Measurements from ENCODE around the gene ITPRIPL2.

ITPRIPL2 gene

DNA sequence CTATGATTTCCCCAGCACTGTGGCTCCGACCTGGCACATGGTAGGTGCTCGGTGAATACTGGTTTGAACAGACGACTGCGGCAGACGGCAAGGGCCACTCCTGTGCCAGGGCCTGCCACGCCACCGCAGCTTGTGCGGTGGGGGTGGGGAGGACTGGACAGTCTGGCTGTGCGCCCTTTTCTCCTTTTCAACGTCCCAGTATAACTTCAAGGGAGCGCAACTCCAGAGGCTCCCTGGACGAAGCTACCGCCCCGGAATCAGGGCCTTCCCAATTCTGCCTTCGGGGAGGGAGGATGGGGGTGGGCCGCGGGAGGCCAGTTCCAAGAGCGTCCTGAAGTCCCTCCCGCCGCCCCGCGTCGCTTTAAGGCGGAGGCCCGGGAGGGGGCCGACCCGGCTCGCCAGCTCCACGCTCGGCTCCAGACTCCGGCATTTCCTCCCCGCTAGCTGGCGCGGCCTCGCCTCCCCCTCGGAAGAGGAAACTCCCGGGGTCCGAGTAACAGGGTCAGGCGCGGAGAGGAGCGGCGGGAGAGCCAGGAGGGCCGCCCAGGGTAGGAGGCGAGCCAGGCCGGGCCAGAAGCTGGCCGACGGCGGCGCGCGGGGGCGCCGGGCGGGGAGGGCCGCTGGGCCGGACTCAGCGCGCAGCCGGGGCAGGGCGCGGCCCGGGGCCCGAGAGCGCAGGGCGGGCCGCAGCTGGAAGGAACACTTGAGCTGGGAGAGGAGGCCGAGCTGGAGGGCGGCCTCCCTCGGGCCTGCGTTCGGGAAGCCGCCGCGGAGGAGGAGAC, at the start of gene ITPRIPL2:
Gene ITPRIPL2 (plus strand): TSS at position 388 of the 782 bp plus-strand sequence. CDS start 498 bp downstream, outside the sequence.
- peak; percentile 53 for DNase-seq (ENCODE audit: low read depth)

DNA sequence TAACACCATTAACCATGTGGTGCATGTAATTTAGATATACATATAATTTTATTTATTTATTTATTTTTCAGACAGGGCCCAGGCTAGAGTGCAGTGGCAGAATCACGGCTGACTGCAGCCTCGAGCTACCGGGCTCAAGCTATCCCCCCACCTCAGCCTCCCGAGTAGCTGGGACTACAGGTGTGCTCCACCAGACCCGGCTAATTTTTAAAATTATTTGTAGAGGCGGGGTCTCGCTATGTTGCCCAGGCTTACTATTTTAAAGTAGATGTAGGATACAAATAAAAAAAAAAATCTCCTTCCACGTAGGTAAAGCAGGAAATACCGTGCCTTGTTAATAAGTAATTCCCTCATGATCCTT, 46.8 kb upstream of the ITPRIPL2 start:
- no peak for DNase-seq (ENCODE audit: low read depth)

DNA sequence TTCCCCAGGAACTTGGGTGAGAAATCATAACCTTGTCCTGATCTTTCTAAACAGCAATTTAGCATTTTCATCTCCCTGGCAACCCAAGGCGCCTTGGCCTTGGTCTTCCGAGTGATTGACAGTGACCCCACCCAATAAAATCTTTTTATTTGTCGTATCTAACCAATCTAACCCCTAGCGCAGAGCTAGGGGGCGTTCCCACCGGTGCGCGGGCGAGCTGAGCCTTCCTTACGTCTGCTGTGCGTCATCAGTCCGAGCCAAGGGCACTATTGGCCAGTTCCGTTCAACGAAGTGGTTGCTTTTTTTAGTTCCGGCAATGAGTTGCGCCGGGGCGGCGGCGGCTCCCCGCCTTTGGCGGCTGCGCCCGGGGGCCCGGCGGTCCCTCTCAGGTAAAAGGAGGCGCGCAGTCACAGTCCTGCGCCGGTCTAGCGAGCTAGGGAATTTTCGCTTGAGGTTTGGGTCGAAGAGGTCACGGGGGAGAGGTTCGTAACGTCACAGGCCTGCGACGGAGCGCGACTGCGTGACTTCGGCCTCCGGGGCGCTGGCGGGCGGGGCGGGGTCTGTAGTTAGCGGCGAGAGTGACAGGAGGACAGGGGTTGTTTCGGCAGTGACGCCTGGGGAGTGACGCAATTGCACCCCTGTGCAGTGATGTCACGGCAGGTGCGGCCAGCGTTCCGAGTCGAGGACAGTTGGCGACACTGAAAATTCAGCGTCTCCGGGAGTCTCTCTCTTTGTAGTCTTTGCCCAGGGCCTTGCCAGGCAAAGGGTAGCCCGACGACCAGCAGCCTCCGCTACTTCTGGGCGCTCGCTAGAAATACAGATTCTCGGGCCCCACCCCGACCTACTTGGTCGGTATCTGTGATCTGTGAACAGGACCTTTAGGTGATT, 46.2 kb upstream of the ITPRIPL2 start, which contains the start of gene COQ7:
Gene COQ7 (plus strand): TSS at position 266 of the 888 bp plus-strand sequence. CDS start 51 bp downstream, at position 317.
- DNase-seq (ENCODE audit: low read depth): peak; percentile 98

DNA sequence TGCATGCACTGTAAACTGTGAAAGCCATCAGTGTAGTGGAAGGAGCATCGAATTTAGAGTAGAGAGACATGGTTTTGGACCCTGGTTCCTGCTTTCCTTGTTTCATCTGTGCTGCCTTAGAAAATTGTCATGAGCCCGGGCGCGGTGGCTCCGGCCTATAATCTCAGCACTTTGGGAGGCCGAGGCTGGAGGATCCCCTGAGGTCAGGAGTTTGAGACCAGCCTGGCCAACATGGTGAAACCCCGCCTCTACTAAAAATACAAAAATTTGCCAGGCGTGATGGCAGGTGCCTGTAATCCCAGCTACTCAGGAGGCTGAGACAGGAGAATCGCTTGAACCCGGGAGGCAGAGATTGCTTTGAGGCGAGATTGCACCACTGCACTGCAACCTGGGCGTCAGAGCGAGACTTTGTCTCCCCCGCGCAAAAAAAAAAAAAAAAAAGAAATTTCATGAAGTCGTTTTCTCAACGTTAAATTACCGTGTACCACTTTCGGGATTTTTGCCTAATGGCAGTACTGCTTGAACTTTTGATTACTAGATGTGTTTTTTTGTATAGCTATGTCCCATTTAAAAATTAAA, 45.4 kb upstream of the ITPRIPL2 start:
- DNase-seq (ENCODE audit: low read depth): no peak

DNA sequence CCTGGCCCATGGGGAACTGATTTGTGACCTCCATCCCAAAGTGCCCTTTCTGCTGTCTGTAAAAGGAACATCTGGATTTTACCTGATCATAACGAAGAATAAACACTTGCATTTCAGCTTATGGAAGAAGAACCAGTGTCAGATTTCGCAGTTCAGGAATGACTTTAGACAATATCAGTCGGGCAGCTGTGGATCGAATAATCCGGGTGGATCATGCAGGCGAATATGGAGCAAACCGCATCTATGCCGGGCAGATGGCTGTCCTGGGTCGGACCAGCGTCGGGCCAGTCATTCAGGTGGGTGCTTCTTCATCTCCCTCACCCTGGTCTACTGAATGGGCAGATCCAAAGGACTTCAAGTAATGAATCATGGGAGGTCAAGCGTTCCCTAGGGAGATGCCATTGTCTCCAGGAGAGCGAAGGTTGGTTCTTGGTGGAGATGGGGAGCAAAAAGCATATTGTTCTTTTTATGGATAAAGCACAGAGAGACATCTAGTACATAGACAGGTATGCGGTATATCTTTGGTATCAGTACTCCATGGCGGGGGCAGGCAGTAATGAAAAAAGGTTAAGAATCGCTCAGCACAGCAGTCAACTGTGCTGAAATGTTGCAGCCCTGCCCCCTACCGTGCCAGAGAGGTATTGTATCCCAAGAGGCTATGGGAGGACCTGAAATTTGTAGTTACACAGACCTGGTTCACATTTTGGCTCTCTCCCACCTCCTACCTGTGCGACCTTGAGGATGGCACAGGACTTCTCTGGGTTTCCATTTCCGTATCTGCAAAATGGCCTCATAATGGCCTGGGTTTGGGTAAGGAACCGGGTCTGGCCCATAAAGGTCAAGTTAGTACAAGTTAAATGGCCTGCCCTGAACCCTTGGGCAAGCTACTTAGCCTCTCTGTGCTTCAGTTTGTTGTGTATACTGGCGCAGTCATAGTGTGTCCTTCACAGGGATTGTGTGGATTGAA, 41.7 kb upstream of the ITPRIPL2 start:
- no peak for DNase-seq (ENCODE audit: low read depth)

DNA sequence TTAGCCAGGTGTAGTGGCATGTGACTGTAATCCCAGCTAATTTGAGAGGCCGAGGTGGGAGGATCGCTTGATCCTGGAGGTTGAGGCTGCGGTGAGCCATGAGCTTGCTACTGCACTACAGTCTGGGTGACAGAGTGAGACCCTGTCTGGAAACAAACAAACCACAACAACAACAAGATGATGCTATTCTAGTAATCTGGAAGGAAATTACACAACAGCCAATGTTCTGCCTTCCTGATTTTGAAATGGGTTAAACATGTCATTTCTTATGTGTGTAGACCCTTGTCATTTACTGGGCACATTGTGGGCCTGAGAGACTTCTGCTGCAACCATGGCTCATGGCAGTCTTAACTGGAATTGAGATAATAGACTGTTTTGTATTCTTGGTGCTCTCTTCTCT, 40.4 kb upstream of the ITPRIPL2 start:
- DNase-seq (ENCODE audit: low read depth): no peak

DNA sequence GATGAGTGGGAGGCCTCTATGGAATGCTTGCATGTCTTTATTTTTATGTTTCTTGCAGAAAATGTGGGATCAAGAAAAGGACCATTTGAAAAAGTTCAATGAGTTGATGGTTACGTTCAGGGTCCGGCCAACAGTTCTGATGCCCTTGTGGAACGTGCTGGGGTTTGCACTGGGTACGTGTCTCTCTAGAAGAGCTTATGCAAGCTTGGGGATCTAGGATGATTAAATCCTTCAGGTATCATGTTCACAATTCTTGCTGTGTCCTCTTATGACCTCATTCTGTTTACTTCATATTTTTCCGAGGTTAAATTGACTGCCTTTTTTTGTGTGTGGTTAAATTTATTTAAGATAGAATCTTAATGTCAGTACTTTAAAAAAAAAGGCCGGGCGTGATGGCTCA, 39.9 kb upstream of the ITPRIPL2 start:
- no peak for DNase-seq (ENCODE audit: low read depth)

DNA sequence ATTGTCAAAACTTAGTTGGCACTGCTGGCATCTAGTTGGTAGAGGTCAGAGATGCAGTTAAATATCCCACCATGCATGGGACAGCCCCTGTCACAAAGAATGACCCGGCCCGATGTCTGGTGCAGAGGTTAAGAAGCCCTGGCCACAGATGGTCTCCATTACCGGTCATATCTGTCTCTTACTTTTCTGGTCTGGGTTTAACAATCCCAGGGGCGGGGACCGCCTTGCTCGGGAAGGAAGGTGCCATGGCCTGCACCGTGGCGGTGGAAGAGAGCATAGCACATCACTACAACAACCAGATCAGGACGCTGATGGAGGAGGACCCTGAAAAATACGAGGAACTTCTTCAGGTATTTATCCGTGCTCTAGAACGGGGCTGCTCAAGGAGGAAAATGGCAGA, 38.3 kb upstream of the ITPRIPL2 start:
- no peak for DNase-seq (ENCODE audit: low read depth)

DNA sequence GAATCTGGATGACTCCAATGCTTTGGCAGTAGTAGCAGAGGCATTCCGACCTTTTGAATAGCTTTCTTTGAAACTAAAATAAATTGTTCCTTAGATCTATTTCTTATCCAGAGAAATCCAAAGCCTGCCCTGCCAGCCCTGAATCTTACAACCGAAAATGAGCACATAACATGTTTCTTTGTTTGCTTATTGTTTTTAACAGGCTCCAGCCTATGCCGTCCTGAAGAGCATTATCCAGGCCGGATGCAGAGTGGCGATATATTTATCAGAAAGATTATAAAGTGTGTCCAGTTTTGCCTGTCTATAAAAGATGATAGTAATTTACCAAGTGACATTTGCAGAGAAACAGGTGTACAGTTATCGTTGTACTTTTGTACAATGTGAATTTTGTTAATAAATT, 35.9 kb upstream of the ITPRIPL2 start:
- DNase-seq (ENCODE audit: low read depth): no peak

DNA sequence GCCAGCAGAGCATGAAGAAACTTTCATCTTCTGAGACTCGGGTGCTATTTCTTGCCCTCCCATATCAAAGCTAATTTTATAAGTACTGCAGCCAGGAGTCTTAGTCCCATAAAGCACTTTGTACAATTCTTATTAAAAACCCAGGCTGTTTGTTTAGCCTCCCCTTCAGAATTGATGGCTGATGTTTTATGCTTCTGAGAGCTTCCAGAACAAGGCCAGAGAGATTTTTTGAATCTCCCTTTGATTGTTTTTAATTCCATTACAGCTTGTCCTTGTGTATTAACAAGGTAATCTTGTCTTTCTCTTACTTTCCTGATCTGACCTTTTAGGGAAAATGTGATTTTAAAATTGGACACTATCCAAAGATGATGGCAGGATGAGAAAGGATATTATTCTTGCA, 30.1 kb upstream of the ITPRIPL2 start:
- no peak for DNase-seq (ENCODE audit: low read depth)

DNA sequence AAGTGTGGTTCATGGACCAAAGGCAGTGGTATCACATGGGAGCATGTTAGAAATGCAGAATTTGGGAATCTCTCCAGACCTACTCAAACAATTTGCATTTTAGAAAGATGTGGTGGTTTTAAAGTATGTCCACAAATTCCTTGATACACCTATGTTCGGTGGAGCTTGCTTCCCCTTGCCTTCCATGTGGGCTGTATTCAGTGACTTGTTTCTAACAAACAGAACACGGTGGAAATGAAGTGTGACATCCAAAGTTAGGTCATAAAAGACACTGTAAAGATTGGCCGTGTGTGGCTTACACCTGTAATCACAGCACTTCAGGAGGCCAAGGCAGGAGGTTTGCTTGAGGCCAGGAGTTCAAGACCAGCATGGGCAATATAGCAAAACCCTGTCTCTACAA, 29.6 kb upstream of the ITPRIPL2 start:
- DNase-seq (ENCODE audit: low read depth): no peak

DNA sequence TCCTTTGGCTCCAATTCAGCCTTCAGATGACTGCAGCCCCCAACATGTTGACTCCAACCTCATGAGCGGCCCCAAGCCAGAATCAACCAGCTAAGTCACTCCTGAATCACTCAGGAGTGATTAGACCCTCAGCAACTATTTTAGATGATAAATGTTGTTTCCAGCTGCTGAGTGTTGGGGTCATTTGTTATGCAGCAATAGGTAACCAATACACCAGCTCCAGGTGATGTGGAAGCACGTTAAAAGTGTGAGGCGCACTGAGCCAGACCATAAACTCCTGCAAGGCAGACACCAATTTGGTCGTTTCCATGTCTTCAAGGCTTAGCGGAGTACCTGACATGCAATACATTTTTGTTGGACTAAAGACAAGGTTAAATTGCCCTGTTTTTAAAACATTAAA, 28.9 kb upstream of the ITPRIPL2 start:
- DNase-seq (ENCODE audit: low read depth): no peak

DNA sequence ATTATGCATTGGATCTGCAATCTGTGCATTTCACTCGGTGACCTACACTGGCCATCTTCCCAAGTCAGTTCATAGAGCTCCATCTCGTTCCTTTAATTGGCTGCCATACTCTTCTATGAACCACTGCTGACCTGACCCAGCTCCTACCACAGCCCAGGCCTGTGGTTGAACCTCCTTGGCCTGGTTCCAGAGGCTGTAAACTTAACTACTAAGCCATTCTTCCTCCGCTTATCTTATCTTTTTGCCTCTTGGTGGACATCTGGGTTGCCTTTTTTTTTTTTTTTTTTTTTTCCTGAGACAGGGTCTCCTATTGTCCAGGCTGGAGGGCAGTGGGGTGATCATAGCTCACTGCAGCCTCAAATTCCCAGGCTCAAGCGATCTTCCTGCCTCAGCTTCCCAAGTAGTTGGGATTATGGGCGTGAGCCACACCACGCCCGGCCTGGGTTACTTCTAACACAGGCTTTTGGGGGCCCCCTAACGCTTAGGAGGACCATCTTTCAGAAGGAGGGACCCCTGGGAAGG, 28.0 kb upstream of the ITPRIPL2 start:
- no peak for DNase-seq (ENCODE audit: low read depth)

DNA sequence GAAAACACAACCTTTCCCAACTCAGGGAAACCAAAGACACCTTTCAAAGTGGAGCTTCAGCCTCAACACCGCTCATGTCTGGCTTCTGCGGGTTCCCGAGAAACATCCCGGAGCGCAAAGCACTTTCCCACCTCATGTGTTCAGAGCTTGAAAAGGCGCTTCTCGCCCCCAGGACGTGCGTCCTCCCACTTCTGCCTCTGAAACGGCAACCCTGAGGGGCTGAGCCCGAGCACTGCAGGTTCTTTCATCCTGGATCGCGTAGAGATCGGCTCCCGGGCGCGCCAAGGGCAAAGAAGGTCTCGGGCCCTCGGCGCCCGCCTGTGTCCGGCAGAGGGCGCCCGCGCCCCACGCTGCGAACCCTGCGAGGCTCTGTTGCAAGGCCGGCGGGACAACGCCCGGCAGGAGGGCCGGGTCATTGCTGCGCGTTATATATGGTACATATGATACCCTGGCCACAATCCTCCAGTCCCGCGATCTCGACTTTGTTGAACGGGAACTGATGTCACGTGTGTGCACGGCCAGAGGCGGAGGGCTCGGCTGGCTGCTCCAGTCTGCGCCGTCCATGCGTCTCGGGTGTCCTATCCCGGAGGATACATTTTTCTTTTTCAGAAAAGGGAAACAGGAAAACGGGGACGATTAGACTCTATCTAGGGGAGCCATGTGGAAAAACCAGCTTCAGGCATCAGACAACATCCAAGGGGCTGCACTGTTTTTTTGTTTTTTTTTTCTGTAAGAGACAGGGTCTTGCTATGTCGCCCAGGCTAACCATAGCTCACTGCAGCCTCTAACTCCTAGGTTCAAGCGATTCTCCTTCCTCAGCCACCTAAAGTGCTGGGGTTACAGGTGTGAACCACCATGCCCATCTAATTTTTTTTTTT, 27.2 kb upstream of the ITPRIPL2 start:
- DNase-seq (ENCODE audit: low read depth): peak; percentile 72

DNA sequence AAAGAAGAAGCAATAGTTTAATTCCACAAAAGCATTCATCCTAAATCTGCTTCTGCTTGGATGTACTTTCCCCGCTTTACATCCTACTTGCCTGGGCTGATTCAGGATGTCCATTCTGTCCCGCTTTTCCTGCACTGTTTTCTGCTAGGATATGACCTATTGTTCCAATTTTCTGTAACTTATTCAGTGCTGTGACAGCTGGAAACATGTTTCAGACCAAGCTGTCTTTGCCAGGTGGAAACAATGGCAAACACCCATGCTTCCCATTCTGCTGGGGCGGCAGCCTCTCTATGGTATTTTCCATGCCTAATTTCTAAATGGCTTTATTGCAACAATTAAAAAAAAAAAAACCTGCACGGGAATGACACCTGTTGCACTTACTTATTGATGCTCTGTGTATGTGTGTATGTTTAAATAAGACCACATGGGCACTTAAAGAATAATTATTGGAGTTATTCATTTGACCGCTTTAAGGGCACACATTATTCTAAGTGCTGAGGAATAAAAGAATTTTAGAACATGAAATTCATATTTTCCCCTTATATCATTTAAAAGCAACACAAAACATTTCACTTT, 25.3 kb upstream of the ITPRIPL2 start:
- DNase-seq (ENCODE audit: low read depth): no peak

DNA sequence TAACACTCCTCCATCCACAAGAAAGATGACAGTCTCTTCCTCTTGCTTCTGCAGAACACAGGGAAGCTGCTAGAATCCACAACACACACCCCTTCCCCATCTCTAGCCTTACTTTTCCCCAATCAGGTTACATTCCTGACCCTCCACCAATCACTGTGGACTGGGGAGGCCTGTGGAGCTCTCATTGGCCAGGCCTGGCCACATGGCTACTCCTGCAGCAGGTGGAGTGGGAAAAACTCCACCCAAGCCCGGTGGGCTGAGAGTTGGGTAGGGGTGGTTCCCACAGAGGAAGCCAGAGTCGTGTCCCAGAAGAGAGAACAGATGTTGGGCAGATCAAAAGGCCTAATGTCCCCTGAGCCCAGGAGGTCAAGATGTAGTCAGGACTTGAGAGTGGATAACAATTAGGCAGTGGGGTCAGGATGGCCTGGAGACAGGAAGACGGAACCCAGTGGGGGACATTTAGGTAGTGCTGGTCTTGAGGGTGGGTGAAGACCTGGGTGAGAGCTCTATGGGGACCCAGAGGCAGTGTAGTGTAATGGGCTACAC, 24.3 kb upstream of the ITPRIPL2 start:
- no peak for DNase-seq (ENCODE audit: low read depth)

DNA sequence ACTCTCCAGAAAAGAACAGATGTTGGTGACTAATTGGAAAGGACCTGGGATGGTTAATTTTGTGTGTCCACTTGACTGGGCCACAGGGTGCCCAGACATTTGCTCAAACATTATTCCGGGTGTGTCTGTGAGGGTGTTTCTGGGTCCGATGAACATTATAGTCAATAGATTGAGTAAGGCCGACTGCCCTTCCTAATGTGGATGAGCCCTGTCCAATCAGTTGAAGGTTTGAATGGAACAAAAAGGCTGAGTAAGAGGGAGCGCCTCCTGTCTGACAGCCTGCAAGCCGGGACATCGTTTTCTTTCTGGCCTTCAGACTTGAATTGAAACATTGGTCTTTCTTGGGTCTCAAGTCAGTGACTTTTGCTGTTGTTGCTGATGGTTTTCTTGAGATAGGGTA, 22.8 kb upstream of the ITPRIPL2 start:
- no peak for DNase-seq (ENCODE audit: low read depth)

DNA sequence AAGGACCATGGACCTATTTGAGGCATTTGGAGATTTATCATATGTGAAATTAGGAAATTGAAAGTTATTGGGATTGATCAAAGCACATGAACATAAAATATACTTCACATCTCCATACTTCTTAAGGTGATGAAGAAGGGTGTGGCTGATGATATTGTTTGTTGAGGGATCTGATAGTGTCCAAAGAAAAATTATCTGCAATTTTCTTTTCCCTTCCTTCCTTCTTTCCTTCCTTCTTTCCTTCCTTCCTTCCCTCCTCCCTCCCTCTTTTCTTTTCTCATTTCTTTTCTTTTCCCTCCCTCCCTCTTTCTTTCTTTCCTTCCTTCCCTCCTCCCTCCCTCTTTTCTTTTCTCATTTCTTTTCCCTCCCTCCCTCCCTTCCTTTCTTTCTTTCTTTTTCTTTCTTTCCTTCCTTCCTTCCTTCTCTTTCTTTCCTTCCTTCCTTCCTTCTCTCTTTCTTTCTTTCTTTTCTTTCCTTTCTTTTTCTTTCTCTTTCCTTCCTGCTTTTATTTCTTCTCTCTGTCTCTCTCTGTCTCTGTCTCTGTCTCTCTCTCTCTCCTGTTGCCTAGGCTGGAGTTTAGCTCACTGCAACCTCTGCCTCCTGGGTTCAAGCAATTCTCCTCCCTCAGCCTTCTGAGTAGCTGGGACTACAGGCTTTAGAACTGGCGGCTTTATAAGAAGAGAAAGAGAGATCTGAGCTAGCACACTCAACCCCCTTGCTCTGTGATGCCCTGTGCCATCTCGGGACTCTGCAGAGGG, 20.9 kb upstream of the ITPRIPL2 start:
- DNase-seq (ENCODE audit: low read depth): no peak

All from HS-27A (cell line).